Progenitor cell of endocrine pancreas (in vitro differentiated cells): ENCODE data around the gene FDXACB1. TPM values are rescaled to one million over a fixed set of nuclear protein-coding genes. Genes with fewer than 3 reads are reported as not detected.

Source experiments
- DNase-seq: peaks from one replicate; pipeline ENCODE4 v3.0.0; 2021; ENCODE audit warnings: low spot score; ENCODE audit not compliant: unreplicated experiment
- H3K27ac Mint-ChIP-seq: 2 replicates; pipeline ENCODE4 v1.8.0; 2021; ENCODE audit warnings: mild to moderate bottlenecking, moderate library complexity, mixed read lengths
- H3K27me3 Mint-ChIP-seq: 2 replicates; pipeline ENCODE4 v1.8.0; 2021; ENCODE audit warnings: mixed read lengths
- H3K36me3 Mint-ChIP-seq: 2 replicates; pipeline ENCODE4 v1.8.0; 2022; ENCODE audit warnings: mixed read lengths; ENCODE audit not compliant: insufficient read depth
- H3K4me1 Mint-ChIP-seq: 2 replicates; pipeline ENCODE4 v1.8.0; 2021; ENCODE audit warnings: low read depth, mixed read lengths
- H3K4me3 Mint-ChIP-seq: 2 replicates; pipeline ENCODE4 v1.8.0; 2021; ENCODE audit warnings: low read depth, mild to moderate bottlenecking, moderate library complexity, mixed read lengths
- H3K9me3 Mint-ChIP-seq: 2 replicates; pipeline ENCODE4 v1.8.0; 2021; ENCODE audit warnings: low read depth, mixed read lengths
- CTCF ChIP-seq: fragments of 200-600 bp; sonication (generic); IDR thresholded peaks from one replicate; pipeline ENCODE4 v1.5.0; 2021; ENCODE audit warnings: antibody characterized with exemption, mild to moderate bottlenecking; ENCODE audit not compliant: unreplicated experiment
- total RNA-seq: library from RNA; stranded (reverse); gene quantifications from 2 replicates; pipeline ENCODE4 v1.2.1, GENCODE V29; 2021

Gene FDXACB1
- total RNA-seq, 1 donor from 2014 or later, result 3.0 TPM

- H3K4me3 Mint-ChIP-seq, result no peak overlapping the region
- H3K9me3 Mint-ChIP-seq, result no peaks in the 10 kb centered on the region
- H3K27me3 Mint-ChIP-seq, result no peaks in the 10 kb centered on the region
- H3K27ac Mint-ChIP-seq, result no peak overlapping the region
- peaks cover 25% of the 10 kb centered on the region for H3K36me3 Mint-ChIP-seq
- no peak for TF ChIP-seq CTCF
- no peak for DNase-seq
- peaks cover 1% of the 10 kb centered on the region for H3K4me1 Mint-ChIP-seq
Measured at GRCh38 chr11:111860257-111860656, 18.7 kb downstream of the FDXACB1 start.

- no peak overlapping the region for H3K27ac Mint-ChIP-seq
- no peak overlapping the region for H3K4me3 Mint-ChIP-seq
- no peak for DNase-seq
- H3K27me3 Mint-ChIP-seq, result no peaks in the 10 kb centered on the region
- no peak for TF ChIP-seq CTCF
- H3K36me3 Mint-ChIP-seq, result peaks cover 29% of the 10 kb centered on the region
- peaks cover 1% of the 10 kb centered on the region for H3K4me1 Mint-ChIP-seq
- H3K9me3 Mint-ChIP-seq, result no peaks in the 10 kb centered on the region
Measured at GRCh38 chr11:111855506-111855905, 23.5 kb downstream of the FDXACB1 start.

DNA sequence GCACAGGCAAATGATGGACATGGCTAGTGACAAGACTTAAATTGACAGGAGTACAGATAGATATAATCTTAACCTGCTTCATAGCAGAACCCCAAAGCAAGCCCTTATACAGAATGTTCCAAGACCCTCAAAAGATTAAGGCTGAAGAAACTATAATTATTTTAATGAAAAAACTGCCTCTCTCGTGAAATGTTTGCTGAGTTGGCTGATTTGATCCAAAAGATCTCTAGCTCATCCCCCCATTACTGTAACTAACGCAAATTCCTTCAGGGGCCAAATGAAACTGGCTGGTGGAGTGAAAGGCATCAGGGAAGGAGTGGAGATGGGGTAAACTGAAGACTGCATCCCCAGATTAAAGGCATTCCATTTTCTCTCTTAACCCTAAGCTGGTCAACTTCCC, 26.9 kb downstream of the FDXACB1 start:
- no peak overlapping the region for H3K4me3 Mint-ChIP-seq
- no peak for TF ChIP-seq CTCF
- no peak for DNase-seq
- no peaks in the 10 kb centered on the region for H3K9me3 Mint-ChIP-seq
- H3K36me3 Mint-ChIP-seq, result peaks cover 24% of the 10 kb centered on the region
- peak overlapping the region; percentile 2 for H3K27ac Mint-ChIP-seq
- H3K27me3 Mint-ChIP-seq, result no peaks in the 10 kb centered on the region
- no peaks in the 10 kb centered on the region for H3K4me1 Mint-ChIP-seq

GRCh38 chr11:111851636-111852035, 27.3 kb downstream of the FDXACB1 start:
- no peak for DNase-seq
- peak; percentile 37 for TF ChIP-seq CTCF
- Mint-ChIP-seq H3K9me3 (no peaks in the 10 kb centered on the region), H3K27ac (peak overlapping the region; percentile 2), H3K36me3 (peaks cover 23% of the 10 kb centered on the region), H3K4me3 (no peak overlapping the region), H3K4me1 (no peaks in the 10 kb centered on the region), H3K27me3 (no peaks in the 10 kb centered on the region)

GRCh38 chr11:111851067-111851466, 27.9 kb downstream of the FDXACB1 start:
- no peak for DNase-seq
- Mint-ChIP-seq H3K36me3 (peaks cover 23% of the 10 kb centered on the region), H3K4me3 (no peak overlapping the region)

More at GRCh38 chr11:111851067-111851466, 27.9 kb downstream of the FDXACB1 start:
- H3K9me3 Mint-ChIP-seq, result no peaks in the 10 kb centered on the region
- H3K27ac Mint-ChIP-seq, result no peak overlapping the region
- TF ChIP-seq CTCF, result no peak
- H3K27me3 Mint-ChIP-seq, result no peaks in the 10 kb centered on the region
- no peaks in the 10 kb centered on the region for H3K4me1 Mint-ChIP-seq
